MCF 10A (cell line): ENCODE data around the gene XRCC1. TPM values are rescaled to one million over a fixed set of nuclear protein-coding genes. Genes with fewer than 3 reads are reported as not detected.
A peak's percentile ranks its signal among the peaks of the same experiment; 100 is the strongest.

Experiments used
- BruUV-seq: library from RNA; stranded (reverse); fragments of 400-500 nt; replicated peaks from 2 replicates; lab custom pipeline; 2021; lab: Mats Ljungman, UMichigan
- CTCF ChIA-PET: fragments of 300-600 bp; sonication (Branson Sonifier 250); formaldehyde crosslinking; extraction: SDS; loops from one replicate; lab custom pipeline; 2021; ENCODE audit warnings: antibody characterized with exemption, inconsistent platforms; lab: Yijun Ruan, JAX
- POLR2A ChIA-PET: fragments of 300-600, 350-650 bp; sonication (Branson Sonifier 250); formaldehyde crosslinking; extraction: SDS; loops from one replicate; lab custom pipeline; 2020; ENCODE audit warnings: antibody characterized with exemption, inconsistent platforms; lab: Yijun Ruan, JAX
- DNase-seq: peaks from one replicate; pipeline ENCODE4 v3.0.0-alpha.2; 2018; ENCODE audit not compliant: unreplicated experiment
- H3K27ac Mint-ChIP-seq: one replicate; pipeline ENCODE4 v1.8.0; 2022; ENCODE audit warnings: mild to moderate bottlenecking, low read depth, mixed read lengths; ENCODE audit not compliant: unreplicated experiment
- H3K27me3 Mint-ChIP-seq: one replicate; pipeline ENCODE4 v1.8.0; 2022; ENCODE audit warnings: mixed read lengths; ENCODE audit not compliant: insufficient read depth, unreplicated experiment
- H3K36me3 Mint-ChIP-seq: one replicate; pipeline ENCODE4 v1.8.0; 2022; ENCODE audit warnings: mild to moderate bottlenecking, moderate library complexity, mixed read lengths; ENCODE audit not compliant: insufficient read depth, unreplicated experiment
- H3K4me1 Mint-ChIP-seq: one replicate; pipeline ENCODE4 v1.8.0; 2022; ENCODE audit warnings: mixed read lengths; ENCODE audit not compliant: insufficient read depth, unreplicated experiment
- H3K4me3 Mint-ChIP-seq: one replicate; pipeline ENCODE4 v1.8.0; 2022; ENCODE audit warnings: mild to moderate bottlenecking, moderate library complexity, mixed read lengths; ENCODE audit not compliant: unreplicated experiment
- H3K9me3 Mint-ChIP-seq: one replicate; pipeline ENCODE4 v1.8.0; 2022; ENCODE audit warnings: mixed read lengths; ENCODE audit not compliant: unreplicated experiment
- CTCF ChIP-seq: fragments of 200-600 bp; IDR thresholded peaks from one replicate; pipeline ENCODE4 v1.8.0; 2022; ENCODE audit warnings: antibody characterized with exemption, mild to moderate bottlenecking; ENCODE audit not compliant: unreplicated experiment
- intact Hi-C: fragments of 100-400 bp; cut with micrococcal nuclease; formaldehyde crosslinking; loops from 2 replicates; pipeline ENCODE4 v1.14.1; 2022
- total RNA-seq: library from RNA; stranded (reverse); gene quantifications from 2 replicates; pipeline ENCODE4 v1.2.3, GENCODE V29; 2022

XRCC1 gene
- total RNA-seq, 1 experiment from 2014 or later = 20.6 TPM

DNA sequence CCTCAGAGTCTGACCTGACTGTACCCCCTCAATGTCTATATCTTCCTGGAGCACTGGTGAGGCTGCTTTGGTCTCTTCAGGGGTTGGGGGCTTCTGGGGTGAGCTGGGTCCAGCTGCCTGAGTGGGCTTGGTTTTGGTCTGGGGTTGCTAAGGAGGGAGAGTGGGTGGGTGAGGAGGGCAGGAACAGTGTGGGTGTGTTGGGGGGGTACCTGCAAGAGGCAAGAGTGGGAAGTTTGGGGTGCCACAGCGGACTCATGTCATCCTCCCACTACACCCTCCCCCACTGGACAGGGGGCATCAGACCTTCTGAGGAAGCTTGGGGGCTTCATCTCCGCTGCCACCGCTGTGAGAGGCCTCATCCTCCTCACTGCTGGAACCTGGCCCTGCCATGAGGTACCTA is 28.7 kb downstream of the XRCC1 start:
- intact Hi-C loops = no loop called here
- DNase-seq = no peak
- Mint-ChIP-seq H3K4me3 (no peak overlapping the region), H3K36me3 (peaks cover 44% of the 10 kb centered on the region), H3K27me3 (no peaks in the 10 kb centered on the region), H3K27ac (no peak overlapping the region), H3K9me3 (no peaks in the 10 kb centered on the region), H3K4me1 (no peaks in the 10 kb centered on the region)
- CTCF ChIA-PET = interaction anchor here (2.1 kb wide), 1 partner anchor 9 kb away, joined by 8 read pairs; no protein-coding TSS in a partner anchor
- BruUV-seq = no TSS peak
- POLR2A ChIA-PET = no interaction called here
- TF ChIP-seq CTCF = no peak

GRCh38 chr19:43545981-43546380 is 29.3 kb downstream of the XRCC1 start:
- Mint-ChIP-seq H3K4me3 (no peak overlapping the region), H3K9me3 (no peaks in the 10 kb centered on the region), H3K27me3 (no peaks in the 10 kb centered on the region), H3K36me3 (peaks cover 49% of the 10 kb centered on the region), H3K27ac (no peak overlapping the region), H3K4me1 (no peaks in the 10 kb centered on the region)
- TF ChIP-seq CTCF = no peak
- ChIA-PET POLR2A (no interaction called here), CTCF (interaction anchor here (1.0 to 2.1 kb wide), 2 partner anchors 10 kb away, joined by 3 to 8 read pairs; no protein-coding TSS in a partner anchor)
- BruUV-seq = no TSS peak
- intact Hi-C loops = no loop called here
- DNase-seq = no peak

- H3K4me3 Mint-ChIP-seq = no peak overlapping the region
- H3K36me3 Mint-ChIP-seq = peaks cover 48% of the 10 kb centered on the region
- ChIA-PET CTCF (interaction anchor here (0.5 to 2.1 kb wide), 3 partner anchors 9 to 13 kb away, joined by 3 to 8 read pairs (median 3); no protein-coding TSS in a partner anchor), POLR2A (interaction anchor here (0.6 to 0.7 kb wide), 2 partner anchors 12 to 27 kb away, joined by 3 read pairs; partner anchors contain the start of gene ZNF575)
- H3K27ac Mint-ChIP-seq = peak overlapping the region; percentile 86
- H3K27me3 Mint-ChIP-seq = no peaks in the 10 kb centered on the region
- no peak for DNase-seq
- no peaks in the 10 kb centered on the region for H3K9me3 Mint-ChIP-seq
- BruUV-seq = no TSS peak
- H3K4me1 Mint-ChIP-seq = no peaks in the 10 kb centered on the region
- no peak for TF ChIP-seq CTCF
- intact Hi-C loops = no loop called here
Measured at GRCh38 chr19:43545276-43545675, 30.1 kb downstream of the XRCC1 start.

DNA sequence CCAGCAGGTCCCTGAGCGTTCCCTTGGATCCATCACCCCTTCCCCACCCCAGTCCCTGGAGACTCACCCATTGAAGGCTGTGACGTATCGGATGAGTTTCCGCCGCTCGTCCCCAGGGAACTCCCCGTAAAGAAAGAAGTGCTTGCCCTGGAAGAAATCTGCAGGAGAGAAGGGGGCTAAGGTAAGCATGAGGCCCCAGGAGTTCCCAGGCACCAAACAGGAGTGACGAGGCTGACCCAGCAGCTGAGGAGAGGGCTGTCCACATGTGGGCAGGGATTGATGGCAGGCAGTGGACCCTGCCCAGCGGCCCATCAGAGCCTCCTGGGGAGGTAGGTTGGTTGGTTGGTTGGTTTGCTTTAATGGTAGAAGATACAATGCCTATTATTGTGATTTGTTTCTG is 31.2 kb downstream of the XRCC1 start:
- H3K36me3 Mint-ChIP-seq = peaks cover 46% of the 10 kb centered on the region
- intact Hi-C loops = no loop called here
- no peaks in the 10 kb centered on the region for H3K27me3 Mint-ChIP-seq
- peaks cover 5% of the 10 kb centered on the region for H3K9me3 Mint-ChIP-seq
- ChIA-PET CTCF (interaction anchor here (0.5 to 2.3 kb wide), 3 partner anchors 11 to 242 kb away, joined by 3 to 12 read pairs (median 3); no protein-coding TSS in a partner anchor), POLR2A (interaction anchor here (0.9 kb wide), 1 partner anchor 11 kb away, joined by 6 read pairs; the partner anchor contains the start of gene ZNF575)
- H3K4me1 Mint-ChIP-seq = no peaks in the 10 kb centered on the region
- no peak for TF ChIP-seq CTCF
- BruUV-seq = no TSS peak
- H3K4me3 Mint-ChIP-seq = no peak overlapping the region
- no peak for DNase-seq
- H3K27ac Mint-ChIP-seq = no peak overlapping the region
